Fibroblast of the aortic adventitia (primary cell): ENCODE measurements around the gene NFKBIA. TPM values are rescaled to one million over a fixed set of nuclear protein-coding genes. Genes with fewer than 3 reads are reported as not detected.
"Not testable (repeated sequence)": the region's sequence is repeated elsewhere in the genome, so short reads cannot be mapped to it uniquely, and the experiment has no call there.

Source experiments
- DNase-seq: peaks from one replicate; pipeline ENCODE4 v3.0.0-alpha.2; 2010; ENCODE audit warnings: low read depth
- H3K4me3 ChIP-seq: 2 replicates; pipeline ENCODE4 v1.5.1; 2011; ENCODE audit warnings: low read depth, mild to moderate bottlenecking, control low read depth, low read length, moderate library complexity
- total RNA-seq: library from RNA; depleted of rRNA; stranded (reverse); fragments of >200 nt; gene quantifications from 2 replicates; pipeline ENCODE4 v1.2.3, GENCODE V29; 2012; ENCODE audit warnings: low replicate concordance
- TF ChIP-seq, protein P1 (sequence below): IDR thresholded peaks from 2 replicates; pipeline ENCODE4 v1.5.1; 2011; ENCODE audit warnings: mild to moderate bottlenecking, low read length, control low read depth, inconsistent platforms; ENCODE audit not compliant: insufficient read depth

NFKBIA gene
- total RNA-seq, 1 donor = 86.6 TPM

DNA sequence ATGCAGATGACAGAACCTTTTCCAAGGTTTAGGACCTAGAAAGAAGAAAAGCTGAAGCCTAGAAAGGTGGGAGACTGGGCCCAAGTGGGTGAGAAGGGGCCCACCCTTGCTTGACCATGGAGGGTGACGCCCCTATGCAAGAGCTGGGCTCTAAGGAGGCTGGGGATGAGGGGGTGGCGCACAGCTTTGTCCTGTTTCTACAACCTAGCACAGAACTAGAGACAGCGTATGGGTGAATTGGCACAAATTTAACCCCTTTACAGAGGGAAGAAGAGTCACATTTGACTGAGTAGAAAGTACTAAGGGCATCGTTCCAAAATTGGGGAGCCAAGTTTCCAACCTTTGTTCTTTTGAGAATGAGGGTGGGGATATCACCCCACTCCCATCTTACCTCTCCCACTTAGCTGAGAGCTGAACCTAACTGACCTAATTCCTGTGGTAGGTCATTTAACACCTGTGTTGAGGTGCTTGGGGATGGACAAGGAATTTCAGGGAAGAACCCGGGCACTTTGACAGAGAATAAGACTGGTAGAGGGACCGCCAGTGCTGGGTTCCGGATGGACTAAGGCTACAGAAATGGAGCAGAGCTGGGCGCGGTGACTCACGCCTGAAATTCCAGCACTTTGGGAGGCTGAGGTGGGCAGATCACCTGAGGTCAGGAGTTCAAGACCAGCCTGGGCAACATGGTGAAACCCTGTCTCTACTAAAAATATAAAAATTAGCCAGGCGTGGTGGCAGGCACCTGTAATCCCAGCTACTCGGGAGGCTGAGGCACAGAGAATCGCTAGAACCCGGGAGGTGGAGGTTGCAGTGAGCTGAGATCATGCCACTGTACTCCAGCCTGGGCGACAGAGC lies 5.2 kb downstream of the NFKBIA start:
- TF ChIP-seq, protein P1, sequence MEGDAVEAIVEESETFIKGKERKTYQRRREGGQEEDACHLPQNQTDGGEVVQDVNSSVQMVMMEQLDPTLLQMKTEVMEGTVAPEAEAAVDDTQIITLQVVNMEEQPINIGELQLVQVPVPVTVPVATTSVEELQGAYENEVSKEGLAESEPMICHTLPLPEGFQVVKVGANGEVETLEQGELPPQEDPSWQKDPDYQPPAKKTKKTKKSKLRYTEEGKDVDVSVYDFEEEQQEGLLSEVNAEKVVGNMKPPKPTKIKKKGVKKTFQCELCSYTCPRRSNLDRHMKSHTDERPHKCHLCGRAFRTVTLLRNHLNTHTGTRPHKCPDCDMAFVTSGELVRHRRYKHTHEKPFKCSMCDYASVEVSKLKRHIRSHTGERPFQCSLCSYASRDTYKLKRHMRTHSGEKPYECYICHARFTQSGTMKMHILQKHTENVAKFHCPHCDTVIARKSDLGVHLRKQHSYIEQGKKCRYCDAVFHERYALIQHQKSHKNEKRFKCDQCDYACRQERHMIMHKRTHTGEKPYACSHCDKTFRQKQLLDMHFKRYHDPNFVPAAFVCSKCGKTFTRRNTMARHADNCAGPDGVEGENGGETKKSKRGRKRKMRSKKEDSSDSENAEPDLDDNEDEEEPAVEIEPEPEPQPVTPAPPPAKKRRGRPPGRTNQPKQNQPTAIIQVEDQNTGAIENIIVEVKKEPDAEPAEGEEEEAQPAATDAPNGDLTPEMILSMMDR = no peak
- no peak for DNase-seq
- H3K4me3 ChIP-seq = no peak overlapping the region

DNA sequence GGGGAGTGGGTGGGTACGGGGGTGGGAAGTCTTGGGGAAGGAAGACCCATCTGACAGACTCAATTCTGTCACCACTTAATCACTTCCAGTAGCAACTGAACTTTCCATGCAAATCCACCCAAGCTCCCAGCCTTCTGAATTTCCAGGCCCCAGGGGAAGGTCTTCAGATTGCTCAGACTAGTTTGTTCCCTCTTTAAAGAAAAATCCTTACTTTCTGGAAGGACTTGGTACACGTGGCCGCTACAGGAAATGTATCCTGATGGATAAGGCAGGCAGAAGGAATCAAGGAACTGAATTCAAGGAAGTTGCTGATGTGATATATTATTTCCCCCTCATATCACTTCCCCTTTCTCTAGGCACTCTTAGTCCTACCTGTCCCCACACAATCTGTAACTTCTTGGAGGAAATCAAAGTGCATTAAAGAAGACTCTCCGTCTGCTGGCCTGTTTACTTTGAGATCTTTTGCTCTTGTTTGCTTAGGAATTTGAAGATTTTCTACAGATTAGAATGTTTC lies 6.4 kb downstream of the NFKBIA start:
- DNase-seq = peak; percentile 56
- H3K4me3 ChIP-seq = no peak overlapping the region
- TF ChIP-seq, protein P1 = no peak

DNA sequence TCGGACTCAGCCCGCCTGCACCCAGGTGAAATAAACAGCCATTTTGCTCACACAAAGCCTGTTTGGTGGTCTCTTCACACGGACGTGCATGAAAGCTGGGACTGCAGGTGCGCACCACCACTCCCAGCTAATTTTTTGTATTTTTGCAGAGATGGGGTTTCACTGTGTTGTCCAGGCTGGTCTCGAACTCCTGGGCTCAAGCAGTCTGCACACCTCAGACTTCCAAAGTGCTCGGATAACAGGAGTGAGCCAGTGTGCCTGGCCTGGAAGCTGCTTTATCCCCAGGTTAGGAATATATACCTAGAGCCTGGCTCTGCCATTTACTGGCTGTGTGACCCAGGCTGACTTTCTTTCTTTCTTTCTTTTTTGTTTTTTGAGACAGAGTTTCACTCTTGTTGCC lies 7.9 kb downstream of the NFKBIA start:
- H3K4me3 ChIP-seq, DNase-seq: not testable (repeated sequence)

DNA sequence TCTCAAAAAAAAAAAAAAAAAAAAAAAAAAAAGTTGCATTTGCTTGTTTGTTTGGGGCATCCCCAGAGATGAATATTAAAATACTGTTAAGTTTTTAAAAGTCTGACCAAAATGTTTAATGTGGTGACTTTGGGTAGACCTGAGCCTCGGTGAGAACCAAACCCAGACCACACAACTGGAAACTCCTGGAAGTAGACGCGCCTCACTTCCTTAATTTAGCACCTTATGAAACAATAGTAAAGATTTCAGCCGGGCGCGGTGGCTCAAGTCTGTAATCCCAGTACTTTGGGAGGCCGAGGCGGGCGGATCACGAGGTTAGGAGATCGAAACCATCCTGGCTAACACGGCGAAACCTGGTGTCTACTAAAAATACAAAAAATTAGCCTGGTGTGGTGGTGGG lies 9.3 kb downstream of the NFKBIA start:
- TF ChIP-seq, protein P1 = no peak
- H3K4me3 ChIP-seq = no peak overlapping the region
- no peak for DNase-seq

DNA sequence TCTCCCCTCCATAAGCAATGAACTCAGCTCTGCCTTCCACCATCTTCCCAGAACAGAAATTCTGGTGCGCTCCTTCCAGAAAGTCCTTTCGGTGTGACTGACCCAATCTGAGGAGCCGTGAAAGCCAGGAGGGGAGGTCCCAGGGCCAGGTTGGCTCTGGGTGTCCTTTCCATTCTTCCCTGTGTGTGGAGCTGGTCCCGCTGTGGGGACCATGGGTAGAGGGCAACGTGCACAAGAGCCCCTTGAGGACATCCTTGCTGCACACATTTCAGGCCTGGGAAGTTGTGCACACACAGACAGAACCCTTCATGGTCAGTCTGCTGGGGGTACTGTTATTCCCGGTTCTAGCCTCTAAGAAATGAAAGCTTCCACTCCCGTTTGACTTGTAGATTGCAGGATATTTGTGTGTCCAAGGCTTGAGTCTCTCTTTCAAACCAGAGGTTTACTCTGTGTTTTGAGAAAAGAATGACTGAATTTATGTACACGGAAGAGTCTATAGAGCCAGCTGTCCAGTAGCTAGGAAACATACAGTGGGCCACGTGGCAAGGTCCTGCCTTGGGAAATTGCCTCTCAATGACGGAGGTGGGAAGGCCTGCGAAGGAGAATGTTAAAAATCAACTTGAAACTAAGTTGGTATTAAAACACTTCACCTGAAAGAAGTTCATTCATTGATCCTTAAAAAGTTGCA lies 10.1 kb downstream of the NFKBIA start:
- no peak overlapping the region for H3K4me3 ChIP-seq
- TF ChIP-seq, protein P1 = no peak
- no peak for DNase-seq

DNA sequence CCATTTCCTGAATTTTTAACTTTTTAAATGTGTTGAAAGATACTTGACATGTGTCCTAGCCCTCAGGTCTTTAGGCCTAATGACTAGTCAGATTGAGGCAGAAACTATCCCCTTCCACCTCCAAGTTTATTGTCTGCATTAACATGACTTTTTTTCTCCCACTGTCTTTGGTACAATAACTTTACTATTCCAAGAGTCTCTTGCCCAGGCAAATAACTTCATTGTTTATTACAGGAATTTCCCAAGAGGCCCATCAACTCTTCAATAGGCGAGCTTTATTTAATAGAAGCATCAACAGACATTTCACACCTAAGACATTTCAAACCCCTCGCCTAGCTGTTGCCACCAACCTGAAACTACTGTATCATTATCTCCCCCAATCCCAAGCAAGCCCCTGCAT lies 10.7 kb downstream of the NFKBIA start:
- TF ChIP-seq, protein P1 = no peak
- no peak overlapping the region for H3K4me3 ChIP-seq
- no peak for DNase-seq

DNA sequence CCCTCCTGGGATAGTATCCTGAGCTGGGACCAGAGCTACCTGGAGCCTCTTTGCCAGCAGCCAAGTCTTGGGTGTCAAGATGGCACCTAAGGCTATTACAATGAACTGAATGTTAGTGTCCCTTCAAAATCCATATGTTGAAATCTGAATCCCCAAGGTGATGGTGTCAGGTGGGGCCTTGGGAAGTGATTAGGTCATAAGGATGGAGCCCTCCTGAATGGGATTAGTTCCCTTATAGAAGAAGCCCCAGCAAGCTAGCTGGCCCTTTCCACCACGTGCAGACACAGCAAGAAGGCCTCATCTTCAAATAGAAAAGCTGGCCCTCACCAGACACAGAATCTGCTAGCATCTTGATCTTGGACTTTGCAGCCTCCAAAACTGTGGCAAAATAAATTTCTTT lies 12.4 kb downstream of the NFKBIA start:
- no peak overlapping the region for H3K4me3 ChIP-seq
- no peak for DNase-seq
- TF ChIP-seq, protein P1 = no peak
